ENCODE measurements around the gene CCNF. TPM values are rescaled to one million over a fixed set of nuclear protein-coding genes. Genes with fewer than 3 reads are reported as not detected.

The CCNF gene
- total RNA-seq, 1 donor from 2014 or later: 48.9 TPM

GRCh38 chr16:2501946-2502895 lies 73.0 kb downstream of the CCNF start:
- Mint-ChIP-seq H3K27ac (no peak overlapping the region), H3K36me3 (ENCODE audit: low read depth) (peaks cover 3% of the 10 kb centered on the region), H3K9me3 (no peaks in the 10 kb centered on the region), H3K4me1 (ENCODE audit: low read depth) (no peaks in the 10 kb centered on the region), H3K4me3 (ENCODE audit: low read depth) (no peak overlapping the region), H3K27me3 (ENCODE audit: low read depth) (no peaks in the 10 kb centered on the region)
- DNase-seq (ENCODE audit: low spot score): no peak
- intact Hi-C loops (cut with micrococcal nuclease): no loop called here

DNA sequence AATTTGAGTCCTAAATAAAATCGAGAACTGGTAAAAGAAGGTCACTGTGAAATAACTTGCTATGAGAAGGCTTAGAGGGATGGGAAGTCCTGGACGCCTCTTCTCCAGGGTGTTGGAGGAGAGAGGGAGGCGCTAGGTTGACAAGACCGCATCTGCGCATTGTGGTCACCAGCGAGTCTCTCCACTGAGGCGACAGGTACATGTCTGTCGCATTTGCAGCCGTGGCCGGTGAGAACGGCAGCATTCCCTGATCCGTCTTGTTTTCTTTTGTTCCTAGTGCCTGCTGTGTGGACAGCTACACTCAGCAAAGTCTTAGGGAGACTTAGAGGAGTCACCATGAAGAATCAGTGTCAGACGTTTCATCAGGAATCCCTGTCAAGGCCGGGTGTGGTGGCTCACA lies 76.4 kb downstream of the CCNF start:
- Mint-ChIP-seq H3K36me3 (ENCODE audit: low read depth) (no peaks in the 10 kb centered on the region), H3K9me3 (no peaks in the 10 kb centered on the region), H3K27me3 (ENCODE audit: low read depth) (no peaks in the 10 kb centered on the region), H3K4me1 (ENCODE audit: low read depth) (no peaks in the 10 kb centered on the region), H3K27ac (no peak overlapping the region), H3K4me3 (ENCODE audit: low read depth) (no peak overlapping the region)
- intact Hi-C loops (cut with micrococcal nuclease): no loop called here
- no peak for DNase-seq (ENCODE audit: low spot score)

GRCh38 chr16:2507052-2507659 lies 77.9 kb downstream of the CCNF start:
- DNase-seq (ENCODE audit: low spot score): no peak
- H3K27me3 Mint-ChIP-seq (ENCODE audit: low read depth): no peaks in the 10 kb centered on the region
- H3K36me3 Mint-ChIP-seq (ENCODE audit: low read depth): no peaks in the 10 kb centered on the region

DNA sequence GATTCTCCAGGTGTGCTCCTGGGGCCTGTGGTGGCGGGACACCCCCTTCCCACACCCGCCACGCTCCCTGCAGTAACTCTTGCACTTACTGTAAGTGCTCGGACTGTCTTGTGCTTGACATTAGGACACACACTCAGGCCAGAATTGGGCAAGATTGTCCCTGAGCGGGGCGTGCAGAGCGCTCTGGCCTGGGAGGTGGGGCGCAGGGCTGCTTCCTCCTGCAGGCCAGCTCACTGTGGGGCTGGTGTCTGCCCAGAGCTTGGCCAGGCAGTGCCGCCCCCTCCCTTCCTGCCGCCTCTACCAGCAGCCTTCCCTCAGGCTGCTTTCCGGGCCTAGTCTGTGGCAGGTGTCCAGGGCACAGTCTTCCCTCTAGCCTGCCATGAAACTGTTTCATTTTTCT lies 78.4 kb downstream of the CCNF start:
- no peak for DNase-seq (ENCODE audit: low spot score)
- intact Hi-C loops (cut with micrococcal nuclease): no loop called here
- Mint-ChIP-seq H3K36me3 (ENCODE audit: low read depth) (no peaks in the 10 kb centered on the region), H3K27ac (no peak overlapping the region), H3K4me3 (ENCODE audit: low read depth) (no peak overlapping the region), H3K4me1 (ENCODE audit: low read depth) (peaks cover under 1% of the 10 kb centered on the region), H3K9me3 (no peaks in the 10 kb centered on the region), H3K27me3 (ENCODE audit: low read depth) (no peaks in the 10 kb centered on the region)

More at GRCh38 chr16:2507052-2507659, 77.9 kb downstream of the CCNF start:
- Mint-ChIP-seq H3K9me3 (no peaks in the 10 kb centered on the region), H3K4me3 (ENCODE audit: low read depth) (no peak overlapping the region), H3K4me1 (ENCODE audit: low read depth) (no peaks in the 10 kb centered on the region), H3K27ac (no peak overlapping the region)
- intact Hi-C loops (cut with micrococcal nuclease): no loop called here

Other genes starting within 250 kb of the CCNF start
- 0.48 and 1.0 TPM in 2 replicates for gene CASKIN1, start 232.8 kb upstream of the CCNF start, total RNA-seq
- 54.3 and 56.4 TPM in 2 replicates for gene MLST8, start 224.0 kb upstream of the CCNF start, total RNA-seq
- gene BRICD5, start 218.6 kb upstream of the CCNF start, total RNA-seq: 24.6 and 25.2 TPM in 2 replicates
- 36.1 and 37.7 TPM in 2 replicates for gene PGP, start 214.6 kb upstream of the CCNF start, total RNA-seq
- gene E4F1, start 205.9 kb upstream of the CCNF start, total RNA-seq: 29.3 and 30.0 TPM in 2 replicates
- gene DNASE1L2, start 193.0 kb upstream of the CCNF start, total RNA-seq: 1.7 and 2.2 TPM in 2 replicates
- 40.4 and 45.1 TPM in 2 replicates for gene ECI1, start 177.9 kb upstream of the CCNF start, total RNA-seq
- gene RNPS1, start 161.3 kb upstream of the CCNF start, total RNA-seq: 369 TPM in 2 replicates
- gene ABCA3, start 88.7 kb upstream of the CCNF start, total RNA-seq: 11.1 and 12.5 TPM in 2 replicates
- gene TEDC2, start 30.7 kb downstream of the CCNF start, total RNA-seq: 31.8 and 34.6 TPM in 2 replicates
- gene NTN3, start 41.9 kb downstream of the CCNF start, total RNA-seq: 0.28 TPM in 1 of 2 replicates, not detected in the other
- gene TBC1D24, start 45.7 kb downstream of the CCNF start, total RNA-seq: 19.6 and 21.4 TPM in 2 replicates
- 114 and 119 TPM in 2 replicates for gene ATP6V0C, start 84.5 kb downstream of the CCNF start, total RNA-seq
- 29.3 and 30.1 TPM in 2 replicates for gene AMDHD2, start 90.9 kb downstream of the CCNF start, total RNA-seq
- 0.25 TPM in 1 of 2 replicates, not detected in the other for gene CEMP1, start 102.0 kb downstream of the CCNF start, total RNA-seq
- gene PDPK1, start 108.6 kb downstream of the CCNF start, total RNA-seq: 45.7 and 48.5 TPM in 2 replicates

Measured in activated T-helper 2 cell treated with anti-CD3 and anti-CD28 coated beads, Interferon-gamma antibody, Interleukin-2, Interleukin-4, amounts not matched to agents 10 μg/mL and 5 μg/mL and 100 μg/mL, durations not matched to agents 14 hours and 24 hours and 36 hours (primary cell).